ENCODE data around the gene TACR2. TPM values are rescaled to one million over a fixed set of nuclear protein-coding genes. Genes with fewer than 3 reads are reported as not detected.

Gene TACR2
- total RNA-seq, 1 experiment from 2014 or later, result 0.21 TPM

DNA sequence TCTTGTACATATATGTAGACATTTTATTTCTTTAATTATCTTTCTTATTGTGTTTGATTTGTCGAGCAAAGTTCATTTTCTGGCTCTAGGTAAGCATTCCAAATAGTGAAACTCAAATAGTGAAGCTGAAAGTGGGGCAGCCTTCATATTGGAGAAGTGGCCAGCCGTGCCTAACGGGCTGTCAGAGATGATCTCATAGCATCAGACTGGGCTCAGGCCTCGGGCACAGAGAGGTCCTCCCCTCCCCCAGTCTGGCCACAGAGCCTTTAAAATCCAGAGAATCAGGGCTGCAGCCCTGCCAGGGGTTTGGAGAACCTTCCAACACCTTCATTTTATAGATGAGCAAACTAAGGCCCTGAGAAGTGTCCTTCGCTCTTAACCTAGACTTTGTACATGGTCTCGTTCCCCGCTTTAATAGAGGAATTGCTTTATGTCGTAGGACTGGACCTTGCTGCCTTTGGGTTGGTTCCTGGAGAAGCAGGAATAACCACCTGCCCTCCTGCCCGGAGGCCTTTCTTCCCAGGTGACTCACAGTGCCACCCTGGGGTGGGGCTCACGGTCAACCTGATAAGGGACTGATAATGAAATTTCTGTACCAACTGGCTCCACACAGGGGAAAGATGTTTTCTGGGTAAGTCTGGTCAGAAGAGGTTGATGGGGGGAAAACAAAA lies 41.8 kb upstream of the TACR2 start:
- intact Hi-C loops (cut with micrococcal nuclease; ENCODE audit: unreplicated experiment) (no loop called here), in situ Hi-C loops (cut with HindIII; ENCODE audit: low pct_unique_long_range_greater_than_20kb, low sequenced_read_pairs) (no loop called here)
- Histone ChIP-seq H3K4me1 (ENCODE audit: control insufficient read depth, insufficient read depth, low read length) (peaks cover 88% of the 10 kb centered on the region), H3K27ac (ENCODE audit: low read length) (peak overlapping the region; percentile 48), H3K9me3 (ENCODE audit: control insufficient read depth, insufficient read depth, low read depth, low read length) (no peaks in the 10 kb centered on the region), H3K36me3 (ENCODE audit: control insufficient read depth, insufficient read depth, low read length) (peaks cover 12% of the 10 kb centered on the region), H3K27me3 (ENCODE audit: control insufficient read depth, insufficient read depth, low read length) (no peaks in the 10 kb centered on the region), H3K4me3 (ENCODE audit: low read depth in 2 of 2, low read length in 2 of 2) (no peak overlapping the region)
- no peak for TF ChIP-seq TCF7L2 (IDR thresholded peaks at IDR 0.05; ENCODE audit: low read depth, low read length)
- TF ChIP-seq, protein P1, sequence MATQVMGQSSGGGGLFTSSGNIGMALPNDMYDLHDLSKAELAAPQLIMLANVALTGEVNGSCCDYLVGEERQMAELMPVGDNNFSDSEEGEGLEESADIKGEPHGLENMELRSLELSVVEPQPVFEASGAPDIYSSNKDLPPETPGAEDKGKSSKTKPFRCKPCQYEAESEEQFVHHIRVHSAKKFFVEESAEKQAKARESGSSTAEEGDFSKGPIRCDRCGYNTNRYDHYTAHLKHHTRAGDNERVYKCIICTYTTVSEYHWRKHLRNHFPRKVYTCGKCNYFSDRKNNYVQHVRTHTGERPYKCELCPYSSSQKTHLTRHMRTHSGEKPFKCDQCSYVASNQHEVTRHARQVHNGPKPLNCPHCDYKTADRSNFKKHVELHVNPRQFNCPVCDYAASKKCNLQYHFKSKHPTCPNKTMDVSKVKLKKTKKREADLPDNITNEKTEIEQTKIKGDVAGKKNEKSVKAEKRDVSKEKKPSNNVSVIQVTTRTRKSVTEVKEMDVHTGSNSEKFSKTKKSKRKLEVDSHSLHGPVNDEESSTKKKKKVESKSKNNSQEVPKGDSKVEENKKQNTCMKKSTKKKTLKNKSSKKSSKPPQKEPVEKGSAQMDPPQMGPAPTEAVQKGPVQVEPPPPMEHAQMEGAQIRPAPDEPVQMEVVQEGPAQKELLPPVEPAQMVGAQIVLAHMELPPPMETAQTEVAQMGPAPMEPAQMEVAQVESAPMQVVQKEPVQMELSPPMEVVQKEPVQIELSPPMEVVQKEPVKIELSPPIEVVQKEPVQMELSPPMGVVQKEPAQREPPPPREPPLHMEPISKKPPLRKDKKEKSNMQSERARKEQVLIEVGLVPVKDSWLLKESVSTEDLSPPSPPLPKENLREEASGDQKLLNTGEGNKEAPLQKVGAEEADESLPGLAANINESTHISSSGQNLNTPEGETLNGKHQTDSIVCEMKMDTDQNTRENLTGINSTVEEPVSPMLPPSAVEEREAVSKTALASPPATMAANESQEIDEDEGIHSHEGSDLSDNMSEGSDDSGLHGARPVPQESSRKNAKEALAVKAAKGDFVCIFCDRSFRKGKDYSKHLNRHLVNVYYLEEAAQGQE (IDR thresholded peaks at IDR 0.05; ENCODE audit: insufficient read depth in 1 of 2, low read depth in 2 of 2, low read length in 1 of 2), result no peak
- no peak for TF ChIP-seq POLR2AphosphoS5 (IDR thresholded peaks at IDR 0.05; ENCODE audit: low read depth, low read length)
- no peak for TF ChIP-seq SIN3A (IDR thresholded peaks at IDR 0.05; ENCODE audit: borderline replicate concordance, insufficient read depth, low read depth, low read length)
- TF ChIP-seq, protein P2, sequence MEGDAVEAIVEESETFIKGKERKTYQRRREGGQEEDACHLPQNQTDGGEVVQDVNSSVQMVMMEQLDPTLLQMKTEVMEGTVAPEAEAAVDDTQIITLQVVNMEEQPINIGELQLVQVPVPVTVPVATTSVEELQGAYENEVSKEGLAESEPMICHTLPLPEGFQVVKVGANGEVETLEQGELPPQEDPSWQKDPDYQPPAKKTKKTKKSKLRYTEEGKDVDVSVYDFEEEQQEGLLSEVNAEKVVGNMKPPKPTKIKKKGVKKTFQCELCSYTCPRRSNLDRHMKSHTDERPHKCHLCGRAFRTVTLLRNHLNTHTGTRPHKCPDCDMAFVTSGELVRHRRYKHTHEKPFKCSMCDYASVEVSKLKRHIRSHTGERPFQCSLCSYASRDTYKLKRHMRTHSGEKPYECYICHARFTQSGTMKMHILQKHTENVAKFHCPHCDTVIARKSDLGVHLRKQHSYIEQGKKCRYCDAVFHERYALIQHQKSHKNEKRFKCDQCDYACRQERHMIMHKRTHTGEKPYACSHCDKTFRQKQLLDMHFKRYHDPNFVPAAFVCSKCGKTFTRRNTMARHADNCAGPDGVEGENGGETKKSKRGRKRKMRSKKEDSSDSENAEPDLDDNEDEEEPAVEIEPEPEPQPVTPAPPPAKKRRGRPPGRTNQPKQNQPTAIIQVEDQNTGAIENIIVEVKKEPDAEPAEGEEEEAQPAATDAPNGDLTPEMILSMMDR (IDR thresholded peaks at IDR 0.05), result no peak
- ChIA-PET POLR2A (no interaction called here), CTCF (interaction anchor here (0.9 kb wide), 1 partner anchor 50 kb away, joined by 3 read pairs; no protein-coding TSS in a partner anchor)
- peak; percentile 49 for ATAC-seq
- BruUV-seq (replicated peaks), result no TSS peak
- no peak for DNase-seq (ENCODE audit: low read depth, low spot score)

DNA sequence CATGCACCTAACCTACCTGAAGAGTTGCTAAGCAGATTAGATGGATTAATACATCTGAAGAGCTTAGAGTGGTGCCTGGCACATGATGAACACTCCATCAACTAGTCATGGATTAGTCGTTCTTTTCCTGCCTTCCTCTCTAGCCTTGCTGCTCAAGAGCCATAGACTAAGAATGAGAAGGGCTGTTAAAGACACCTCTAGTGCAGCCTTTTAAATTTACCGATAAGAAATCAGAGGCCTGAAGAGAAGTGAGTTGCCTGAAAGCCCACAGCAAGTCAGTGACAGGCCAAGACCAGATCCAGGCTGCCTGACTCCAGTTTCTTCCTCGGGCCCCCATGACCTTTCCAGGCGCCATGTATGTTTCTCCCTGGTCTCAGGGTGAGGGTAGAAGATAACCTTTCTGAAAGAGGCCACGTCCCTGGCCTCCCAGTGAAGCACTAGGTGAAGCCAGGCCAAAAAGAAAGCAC lies 41.1 kb upstream of the TACR2 start:
- POLR2A ChIA-PET, result no interaction called here
- Histone ChIP-seq H3K4me3 (ENCODE audit: low read depth in 2 of 2, low read length in 2 of 2) (peak overlapping the region in 1 of 2 experiments; percentile 25; a peak in 1 of 4 replicates), H3K36me3 (ENCODE audit: control insufficient read depth, insufficient read depth, low read length) (peaks cover 12% of the 10 kb centered on the region), H3K27me3 (ENCODE audit: control insufficient read depth, insufficient read depth, low read length) (no peaks in the 10 kb centered on the region), H3K9me3 (ENCODE audit: control insufficient read depth, insufficient read depth, low read depth, low read length) (no peaks in the 10 kb centered on the region), H3K27ac (ENCODE audit: low read length) (peak overlapping the region; percentile 48), H3K4me1 (ENCODE audit: control insufficient read depth, insufficient read depth, low read length) (peaks cover 88% of the 10 kb centered on the region)
- in situ Hi-C loops (cut with HindIII; ENCODE audit: low pct_unique_long_range_greater_than_20kb, low sequenced_read_pairs) (no loop called here), intact Hi-C loops (cut with micrococcal nuclease; ENCODE audit: unreplicated experiment) (no loop called here)
- no TSS peak for BruUV-seq (replicated peaks)
- ATAC-seq, result no peak
- TF ChIP-seq TCF7L2 (IDR thresholded peaks at IDR 0.05; ENCODE audit: low read depth, low read length), result no peak
- TF ChIP-seq, protein P2 (IDR thresholded peaks at IDR 0.05), result no peak
- TF ChIP-seq SIN3A (IDR thresholded peaks at IDR 0.05; ENCODE audit: borderline replicate concordance, insufficient read depth, low read depth, low read length), result no peak
- no peak for DNase-seq (ENCODE audit: low read depth, low spot score)
- CTCF ChIA-PET, result interaction anchor here (0.9 kb wide), 1 partner anchor 49 kb away, joined by 3 read pairs; no protein-coding TSS in a partner anchor

All from Panc1 (cell line).